MM.1S (cell line): ENCODE data around the gene NFU1.

ENCODE experiments used
- DNase-seq: peaks from one replicate; pipeline ENCODE4 v3.0.0-alpha.2; 2015
- H2AFZ ChIP-seq: fragments of 300-600 bp; sonication (generic); 2 replicates; pipeline ENCODE4 v1.6.0; 2016; ENCODE audit warnings: antibody characterized with exemption, low read length
- H3F3A ChIP-seq: fragments of 300-600 bp; sonication (generic); 2 replicates; pipeline ENCODE4 v1.6.1; 2016; ENCODE audit warnings: mild to moderate bottlenecking, antibody characterized with exemption, low read length, moderate library complexity, mixed read lengths; ENCODE audit not compliant: insufficient read depth
- H3K27ac ChIP-seq: fragments of 300-600 bp; sonication (generic); 2 replicates; pipeline ENCODE4 v1.5.1; 2016; ENCODE audit warnings: mild to moderate bottlenecking, low read length
- H3K27me3 ChIP-seq: fragments of 300-600 bp; sonication (generic); replicated peaks from 2 replicates; pipeline ENCODE4 v1.6.0; 2016; ENCODE audit warnings: low read length; ENCODE audit not compliant: insufficient read depth
- H3K36me3 ChIP-seq: fragments of 300-600 bp; sonication (generic); replicated peaks from 2 replicates; pipeline ENCODE4 v1.6.1; 2016; ENCODE audit warnings: mild to moderate bottlenecking, low read length, mixed read lengths; ENCODE audit not compliant: insufficient read depth
- H3K4me1 ChIP-seq: fragments of 300-600 bp; sonication (generic); 2 replicates; pipeline ENCODE4 v1.6.1; 2016; ENCODE audit warnings: low read length, mixed read lengths
- H3K4me2 ChIP-seq: fragments of 300-600 bp; sonication (generic); 2 replicates; pipeline ENCODE4 v1.6.0; 2016; ENCODE audit warnings: low read depth, low read length
- H3K4me3 ChIP-seq: fragments of 300-600 bp; sonication (generic); 2 replicates; pipeline ENCODE4 v1.5.1; 2016; ENCODE audit warnings: low read length, mixed read lengths
- H3K79me2 ChIP-seq: fragments of 300-600 bp; sonication (generic); 2 replicates; pipeline ENCODE4 v1.6.1; 2016; ENCODE audit warnings: mixed run types, low read length, mixed read lengths
- H3K9ac ChIP-seq: fragments of 300-600 bp; sonication (generic); 2 replicates; pipeline ENCODE4 v1.6.1; 2016; ENCODE audit warnings: low read length, mixed read lengths
- H3K9me2 ChIP-seq: fragments of 300-600 bp; sonication (generic); replicated peaks from 2 replicates; pipeline ENCODE4 v1.6.1; 2016; ENCODE audit warnings: mild to moderate bottlenecking, low read length, mixed read lengths; ENCODE audit not compliant: insufficient read depth
- H3K9me3 ChIP-seq: fragments of 300-600 bp; sonication (generic); replicated peaks from 2 replicates; pipeline ENCODE4 v1.6.1; 2016; ENCODE audit warnings: mild to moderate bottlenecking, low read length, mixed read lengths; ENCODE audit not compliant: insufficient read depth
- H4K20me1 ChIP-seq: fragments of 300-600 bp; sonication (generic); 2 replicates; pipeline ENCODE4 v1.6.1; 2016; ENCODE audit warnings: mild to moderate bottlenecking, low read length, moderate library complexity, mixed read lengths; ENCODE audit not compliant: insufficient read depth
- CTCF ChIP-seq: fragments of 300-600 bp; sonication (generic); IDR thresholded peaks from 2 replicates; pipeline ENCODE4 v1.5.1; 2016; ENCODE audit warnings: antibody characterized with exemption, low read length, mixed read lengths
- EZH2 ChIP-seq: fragments of 300-600 bp; sonication (generic); optimal IDR thresholded peaks from 2 replicates; pipeline ENCODE3; 2017; ENCODE audit warnings: low read depth, mild to moderate bottlenecking, antibody characterized with exemption, low read length, mixed read lengths
- EZH2phosphoT487 ChIP-seq: fragments of 300-600 bp; sonication (generic); IDR thresholded peaks from 2 replicates; pipeline ENCODE4 v1.6.1; 2018; ENCODE audit warnings: antibody characterized with exemption, low read length

NFU1 gene

GRCh38 chr2:69369802-69370201 is 67.4 kb downstream of the NFU1 start:
- no peaks in the 10 kb centered on the region for H3K9me2 ChIP-seq
- peaks cover 5% of the 10 kb centered on the region for H3K4me1 ChIP-seq
- no peak overlapping the region for H3K4me2 ChIP-seq
- peaks cover 25% of the 10 kb centered on the region for H3K79me2 ChIP-seq
- H3K36me3 ChIP-seq = peaks cover 27% of the 10 kb centered on the region
- no peak overlapping the region for H3K27ac ChIP-seq
- peaks cover 5% of the 10 kb centered on the region; the same call in 1 of the 2 replicates for H4K20me1 ChIP-seq
- H3K9ac ChIP-seq = no peak overlapping the region
- H2AFZ ChIP-seq = no peak overlapping the region
- H3F3A ChIP-seq = peaks cover 10% of the 10 kb centered on the region; the same call in 1 of the 2 replicates
- no peak for DNase-seq
- TF ChIP-seq EZH2 = no peak
- no peak for TF ChIP-seq EZH2phosphoT487
- TF ChIP-seq CTCF = no peak
- no peak overlapping the region for H3K4me3 ChIP-seq
- H3K9me3 ChIP-seq = no peaks in the 10 kb centered on the region
- no peaks in the 10 kb centered on the region for H3K27me3 ChIP-seq

- Histone ChIP-seq H3K36me3 (peaks cover 27% of the 10 kb centered on the region), H3K4me1 (peaks cover 5% of the 10 kb centered on the region)
Measured at GRCh38 chr2:69368588-69368987, 68.6 kb downstream of the NFU1 start.

GRCh38 chr2:69359371-69359770 is 77.9 kb downstream of the NFU1 start:
- Histone ChIP-seq H3F3A (peaks cover 3% of the 10 kb centered on the region; the same call in 1 of the 2 replicates), H3K27me3 (no peaks in the 10 kb centered on the region), H3K9me2 (no peaks in the 10 kb centered on the region), H3K36me3 (peaks cover 20% of the 10 kb centered on the region), H3K4me1 (no peaks in the 10 kb centered on the region), H3K9ac (no peak overlapping the region), H4K20me1 (no peaks in the 10 kb centered on the region), H3K79me2 (no peaks in the 10 kb centered on the region), H3K9me3 (no peaks in the 10 kb centered on the region), H3K4me3 (no peak overlapping the region), H2AFZ (no peak overlapping the region), H3K4me2 (no peak overlapping the region), H3K27ac (no peak overlapping the region)
- DNase-seq = no peak
- TF ChIP-seq CTCF (no peak), EZH2phosphoT487 (no peak), EZH2 (no peak)

More at GRCh38 chr2:69368588-69368987, 68.6 kb downstream of the NFU1 start:
- Histone ChIP-seq H4K20me1 (no peaks in the 10 kb centered on the region), H3K4me2 (no peak overlapping the region), H3K4me3 (no peak overlapping the region), H3K27me3 (no peaks in the 10 kb centered on the region), H3K27ac (no peak overlapping the region), H3K79me2 (peaks cover 13% of the 10 kb centered on the region), H3F3A (peaks cover 7% of the 10 kb centered on the region; the same call in 1 of the 2 replicates), H2AFZ (no peak overlapping the region), H3K9ac (no peak overlapping the region), H3K9me2 (no peaks in the 10 kb centered on the region), H3K9me3 (no peaks in the 10 kb centered on the region)
- no peak for TF ChIP-seq CTCF
- TF ChIP-seq EZH2 = no peak
- no peak for TF ChIP-seq EZH2phosphoT487
- DNase-seq = no peak
